Caco-2 (cell line): Measurements from ENCODE around the gene CSF2RB. TPM values are rescaled to one million over a fixed set of nuclear protein-coding genes. Genes with fewer than 3 reads are reported as not detected.

ENCODE experiments used
- BruUV-seq: library from RNA; stranded (reverse); fragments of 400-500 nt; replicated peaks from 2 replicates; lab custom pipeline; 2021; lab: Mats Ljungman, UMichigan
- CTCF ChIA-PET: fragments of 300-600 bp; sonication (Branson Sonifier 250); formaldehyde crosslinking; loops from one replicate; lab custom pipeline; 2022; ENCODE audit warnings: antibody characterized with exemption; lab: Charles Lee
- POLR2A ChIA-PET: fragments of 300-600 bp; sonication (Branson Sonifier 250); formaldehyde crosslinking; loops from one replicate; lab custom pipeline; 2022; ENCODE audit warnings: antibody characterized with exemption; lab: Charles Lee
- DNase-seq, 2 experiments: peaks; one replicate each; pipeline versions ENCODE4 v3.0.0 to v3.0.0-alpha.2; 2020 to 2022
- H3K27me3 ChIP-seq: replicated peaks from 2 replicates; pipeline ENCODE4 v1.6.0; 2011; ENCODE audit warnings: low read length; ENCODE audit not compliant: control insufficient read depth, insufficient read depth
- H3K36me3 ChIP-seq: 2 replicates; pipeline ENCODE4 v1.5.1; 2011; ENCODE audit warnings: low read length; ENCODE audit not compliant: control insufficient read depth, insufficient read depth
- H3K4me1 ChIP-seq: fragments of 250-450 bp; sonication (Bioruptor Pico); 2 replicates; pipeline ENCODE4 v1.5.1; 2020; ENCODE audit warnings: mild to moderate bottlenecking
- H3K4me3 ChIP-seq: 2 replicates; pipeline ENCODE4 v1.5.1; 2011; ENCODE audit warnings: low read depth, mild to moderate bottlenecking, control low read depth, low read length
- H3K9me3 ChIP-seq: fragments of 250-450 bp; sonication (Bioruptor Pico); 2 replicates; pipeline ENCODE4 v1.5.1; 2020; ENCODE audit warnings: mild to moderate bottlenecking, moderate library complexity
- H3K27ac Mint-ChIP-seq: one replicate; pipeline ENCODE4 v1.8.0; 2022; ENCODE audit warnings: mixed read lengths; ENCODE audit not compliant: unreplicated experiment
- H3K27me3 Mint-ChIP-seq: one replicate; pipeline ENCODE4 v1.8.0; 2022; ENCODE audit warnings: mixed read lengths; ENCODE audit not compliant: insufficient read depth, unreplicated experiment
- H3K36me3 Mint-ChIP-seq: one replicate; pipeline ENCODE4 v1.8.0; 2022; ENCODE audit warnings: mild to moderate bottlenecking, mixed read lengths; ENCODE audit not compliant: insufficient read depth, unreplicated experiment
- H3K4me1 Mint-ChIP-seq: one replicate; pipeline ENCODE4 v1.8.0; 2022; ENCODE audit warnings: low read depth, mixed read lengths; ENCODE audit not compliant: unreplicated experiment
- H3K4me3 Mint-ChIP-seq: one replicate; pipeline ENCODE4 v1.8.0; 2022; ENCODE audit warnings: mild to moderate bottlenecking, moderate library complexity, mixed read lengths; ENCODE audit not compliant: unreplicated experiment
- H3K9me3 Mint-ChIP-seq: one replicate; pipeline ENCODE4 v1.8.0; 2022; ENCODE audit warnings: mixed read lengths; ENCODE audit not compliant: unreplicated experiment
- intact Hi-C: fragments of 100-400 bp; cut with micrococcal nuclease; formaldehyde crosslinking; loops from one replicate; pipeline ENCODE4 v1.10.0; 2022; ENCODE audit not compliant: unreplicated experiment
- total RNA-seq: library from RNA; stranded (reverse); gene quantifications from 2 replicates; pipeline ENCODE4 v1.2.3, GENCODE V29; 2022
- TF ChIP-seq, protein P1 (sequence below), 2 experiments: fragments of 200-600 bp in 1 of 2; IDR thresholded peaks; 1 replicate in 1 of 2; 2 replicates in 1 of 2; pipeline versions ENCODE4 v1.5.1 to v1.8.0; 2011 to 2022; ENCODE audit warnings: antibody characterized with exemption in 1 of 2, control low read depth in 1 of 2, inconsistent platforms in 1 of 2, low read depth in 1 of 2, low read length in 1 of 2, mild to moderate bottlenecking in 1 of 2, moderate library complexity in 1 of 2; ENCODE audit not compliant: insufficient read depth in 1 of 2, severe bottlenecking in 1 of 2, unreplicated experiment in 1 of 2

Gene CSF2RB
- total RNA-seq, 1 experiment from 2014 or later, result not detected

DNA sequence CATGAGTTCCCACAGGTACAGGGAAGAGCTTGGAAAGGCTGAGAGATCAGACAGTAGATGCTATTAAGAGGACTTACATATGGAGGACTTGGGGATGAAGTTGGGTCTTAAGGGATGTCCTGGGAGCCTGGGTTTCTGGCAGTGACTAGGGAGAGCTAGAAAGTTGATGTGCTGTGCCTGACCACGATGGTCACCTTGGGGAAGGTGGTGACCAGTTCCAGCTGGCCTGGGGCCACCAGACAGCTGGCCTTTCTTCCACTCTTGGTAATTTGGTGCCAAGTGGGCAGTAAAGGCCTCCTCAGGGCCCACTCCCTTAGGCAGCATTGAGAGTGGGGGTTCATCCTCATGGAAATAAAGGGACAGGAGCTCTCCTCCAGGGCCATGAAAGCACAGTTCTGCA is 13.9 kb upstream of the CSF2RB start:
- TF ChIP-seq, protein P1, sequence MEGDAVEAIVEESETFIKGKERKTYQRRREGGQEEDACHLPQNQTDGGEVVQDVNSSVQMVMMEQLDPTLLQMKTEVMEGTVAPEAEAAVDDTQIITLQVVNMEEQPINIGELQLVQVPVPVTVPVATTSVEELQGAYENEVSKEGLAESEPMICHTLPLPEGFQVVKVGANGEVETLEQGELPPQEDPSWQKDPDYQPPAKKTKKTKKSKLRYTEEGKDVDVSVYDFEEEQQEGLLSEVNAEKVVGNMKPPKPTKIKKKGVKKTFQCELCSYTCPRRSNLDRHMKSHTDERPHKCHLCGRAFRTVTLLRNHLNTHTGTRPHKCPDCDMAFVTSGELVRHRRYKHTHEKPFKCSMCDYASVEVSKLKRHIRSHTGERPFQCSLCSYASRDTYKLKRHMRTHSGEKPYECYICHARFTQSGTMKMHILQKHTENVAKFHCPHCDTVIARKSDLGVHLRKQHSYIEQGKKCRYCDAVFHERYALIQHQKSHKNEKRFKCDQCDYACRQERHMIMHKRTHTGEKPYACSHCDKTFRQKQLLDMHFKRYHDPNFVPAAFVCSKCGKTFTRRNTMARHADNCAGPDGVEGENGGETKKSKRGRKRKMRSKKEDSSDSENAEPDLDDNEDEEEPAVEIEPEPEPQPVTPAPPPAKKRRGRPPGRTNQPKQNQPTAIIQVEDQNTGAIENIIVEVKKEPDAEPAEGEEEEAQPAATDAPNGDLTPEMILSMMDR (IDR thresholded peaks at IDR 0.05; ENCODE audit: insufficient read depth in 1 of 2, low read depth in 1 of 2, low read length in 1 of 2, severe bottlenecking in 1 of 2, unreplicated experiment in 1 of 2), result no peak
- Histone ChIP-seq H3K4me1 (no peaks in the 10 kb centered on the region), H3K4me3 (no peak overlapping the region), H3K36me3 (no peaks in the 10 kb centered on the region), H3K9me3 (no peaks in the 10 kb centered on the region), H3K27me3 (no peaks in the 10 kb centered on the region)
- no TSS peak for BruUV-seq
- POLR2A ChIA-PET, result no interaction called here
- Mint-ChIP-seq H3K4me3 (no peak overlapping the region), H3K9me3 (peaks cover 10% of the 10 kb centered on the region), H3K27me3 (peaks cover 15% of the 10 kb centered on the region), H3K27ac (no peak overlapping the region), H3K4me1 (no peaks in the 10 kb centered on the region), H3K36me3 (no peaks in the 10 kb centered on the region)
- intact Hi-C loops, result no loop called here
- CTCF ChIA-PET, result no interaction called here
- no peak for DNase-seq

DNA sequence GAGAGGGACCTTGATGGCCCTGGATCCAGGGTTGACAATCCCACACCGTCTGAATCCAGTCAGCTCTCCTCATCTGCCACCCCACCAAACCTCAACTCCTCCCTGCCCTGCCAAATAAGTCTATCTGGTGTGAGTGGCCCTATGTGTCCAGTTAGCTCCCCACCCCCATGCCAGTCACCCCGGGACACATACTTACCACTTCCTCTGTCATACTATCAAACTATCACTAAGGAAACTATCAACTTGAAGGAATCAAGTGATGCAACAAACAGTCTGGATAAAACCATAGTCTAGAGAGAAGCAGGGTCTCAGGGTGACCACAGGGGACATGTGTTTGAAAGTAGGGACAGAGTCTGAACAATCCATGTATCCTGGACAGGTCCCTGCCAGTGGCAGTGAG is 13.2 kb upstream of the CSF2RB start:
- Mint-ChIP-seq H3K27me3 (peaks cover 15% of the 10 kb centered on the region), H3K4me3 (no peak overlapping the region), H3K27ac (no peak overlapping the region), H3K9me3 (peaks cover 10% of the 10 kb centered on the region), H3K36me3 (no peaks in the 10 kb centered on the region), H3K4me1 (no peaks in the 10 kb centered on the region)
- Histone ChIP-seq H3K4me1 (no peaks in the 10 kb centered on the region), H3K9me3 (no peaks in the 10 kb centered on the region), H3K27me3 (no peaks in the 10 kb centered on the region), H3K36me3 (no peaks in the 10 kb centered on the region), H3K4me3 (no peak overlapping the region)
- POLR2A ChIA-PET, result no interaction called here
- intact Hi-C loops, result no loop called here
- DNase-seq, result no peak
- CTCF ChIA-PET, result no interaction called here
- TF ChIP-seq, protein P1 (IDR thresholded peaks at IDR 0.05; ENCODE audit: insufficient read depth in 1 of 2, low read depth in 1 of 2, low read length in 1 of 2, severe bottlenecking in 1 of 2, unreplicated experiment in 1 of 2), result no peak
- no TSS peak for BruUV-seq

DNA sequence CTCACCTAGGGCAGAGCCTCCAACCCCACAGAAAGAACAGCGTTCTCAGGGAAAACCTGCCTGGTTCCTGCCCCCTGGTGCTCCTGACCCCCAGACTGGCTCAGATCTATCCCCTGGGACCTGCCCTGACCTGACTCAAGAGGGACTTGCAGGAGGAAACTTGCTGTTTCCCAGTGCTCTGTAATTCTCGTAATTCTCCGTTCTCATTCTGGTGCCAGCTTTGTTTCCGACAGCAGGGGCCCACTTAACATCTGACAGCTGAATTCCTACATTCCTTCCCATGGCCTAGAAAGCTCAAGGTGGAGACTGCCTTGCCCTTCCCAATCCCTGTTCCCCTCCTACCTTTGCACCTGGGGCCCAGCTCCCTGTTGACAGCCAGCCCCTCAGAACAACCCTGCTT is 12.5 kb upstream of the CSF2RB start:
- Histone ChIP-seq H3K4me1 (no peaks in the 10 kb centered on the region), H3K27me3 (no peaks in the 10 kb centered on the region), H3K4me3 (no peak overlapping the region), H3K9me3 (no peaks in the 10 kb centered on the region), H3K36me3 (no peaks in the 10 kb centered on the region)
- TF ChIP-seq, protein P1 (IDR thresholded peaks at IDR 0.05; ENCODE audit: insufficient read depth in 1 of 2, low read depth in 1 of 2, low read length in 1 of 2, severe bottlenecking in 1 of 2, unreplicated experiment in 1 of 2), result no peak
- ChIA-PET CTCF (no interaction called here), POLR2A (no interaction called here)
- intact Hi-C loops, result no loop called here
- no peak overlapping the region for H3K4me3 Mint-ChIP-seq
- H3K27ac Mint-ChIP-seq, result no peak overlapping the region
- no TSS peak for BruUV-seq
- H3K36me3 Mint-ChIP-seq, result no peaks in the 10 kb centered on the region
- peaks cover 15% of the 10 kb centered on the region for H3K27me3 Mint-ChIP-seq
- H3K4me1 Mint-ChIP-seq, result no peaks in the 10 kb centered on the region
- no peak for DNase-seq
- peaks cover 10% of the 10 kb centered on the region for H3K9me3 Mint-ChIP-seq
